Measurements from ENCODE around the gene SAMD1. TPM values are rescaled to one million over a fixed set of nuclear protein-coding genes. Genes with fewer than 3 reads are reported as not detected.
A peak's percentile ranks its signal among the peaks of the same experiment; 100 is the strongest.
"Not testable (repeated sequence)": the region's sequence is repeated elsewhere in the genome, so short reads cannot be mapped to it uniquely, and the experiment has no call there.

SAMD1 gene
- total RNA-seq, 2 donors from 2014 or later = 24.8 to 25.3 TPM

- H3K27me3 Mint-ChIP-seq = peaks cover 26% of the 10 kb centered on the region
- peaks cover 26% of the 10 kb centered on the region for H3K4me1 Mint-ChIP-seq
- peak overlapping the region; percentile 45 for H3K27ac Mint-ChIP-seq
- peaks cover 5% of the 10 kb centered on the region for H3K36me3 Mint-ChIP-seq (ENCODE audit: low read depth)
- no peaks in the 10 kb centered on the region for H3K9me3 ChIP-seq (ENCODE audit: control insufficient read depth, low read length, poor library complexity, severe bottlenecking)
- no peak for ATAC-seq
- DNase-seq = no peak
- peak overlapping the region; percentile 80 for H3K4me3 Mint-ChIP-seq
Observed at GRCh38 chr19:14056741-14057356, 33.7 kb downstream of the SAMD1 start.

- Mint-ChIP-seq H3K4me3 (no peak overlapping the region), H3K36me3 (ENCODE audit: low read depth) (peaks cover 9% of the 10 kb centered on the region), H3K27me3 (peaks cover 21% of the 10 kb centered on the region)
Observed at GRCh38 chr19:14056069-14056666, 34.4 kb downstream of the SAMD1 start.

GRCh38 chr19:14055396-14055795 lies 35.2 kb downstream of the SAMD1 start:
- no peaks in the 10 kb centered on the region for H3K9me3 ChIP-seq (ENCODE audit: control insufficient read depth, low read length, poor library complexity, severe bottlenecking)
- no peak for ATAC-seq

More at GRCh38 chr19:14056069-14056666, 34.4 kb downstream of the SAMD1 start:
- ATAC-seq = no peak
- peak overlapping the region; percentile 75 for H3K27ac Mint-ChIP-seq
- no peak for DNase-seq
- no peaks in the 10 kb centered on the region for H3K9me3 ChIP-seq (ENCODE audit: control insufficient read depth, low read length, poor library complexity, severe bottlenecking)
- H3K4me1 Mint-ChIP-seq = peaks cover 28% of the 10 kb centered on the region

GRCh38 chr19:14054721-14055120 lies 35.8 kb downstream of the SAMD1 start:
- no peak for ATAC-seq
- peak overlapping the region; percentile 80 for H3K27ac Mint-ChIP-seq
- no peak overlapping the region for H3K4me3 Mint-ChIP-seq

More at GRCh38 chr19:14055396-14055795, 35.2 kb downstream of the SAMD1 start:
- peaks cover 9% of the 10 kb centered on the region for H3K36me3 Mint-ChIP-seq (ENCODE audit: low read depth)
- H3K4me1 Mint-ChIP-seq = peaks cover 29% of the 10 kb centered on the region
- no peak overlapping the region for H3K4me3 Mint-ChIP-seq
- H3K27me3 Mint-ChIP-seq = peaks cover 19% of the 10 kb centered on the region
- peak overlapping the region; percentile 75 for H3K27ac Mint-ChIP-seq
- no peak for DNase-seq

GRCh38 chr19:14054099-14054498 lies 36.5 kb downstream of the SAMD1 start:
- DNase-seq (no peak), ATAC-seq (no peak)
- H3K4me1 Mint-ChIP-seq = peaks cover 30% of the 10 kb centered on the region
- no peak overlapping the region for H3K4me3 Mint-ChIP-seq
- peak overlapping the region; percentile 80 for H3K27ac Mint-ChIP-seq
- no peaks in the 10 kb centered on the region for H3K9me3 ChIP-seq (ENCODE audit: control insufficient read depth, low read length, poor library complexity, severe bottlenecking)
- H3K36me3 Mint-ChIP-seq (ENCODE audit: low read depth) = peaks cover 9% of the 10 kb centered on the region
- H3K27me3 Mint-ChIP-seq = peaks cover 13% of the 10 kb centered on the region

More at GRCh38 chr19:14054721-14055120, 35.8 kb downstream of the SAMD1 start:
- no peak for DNase-seq
- peaks cover 16% of the 10 kb centered on the region for H3K27me3 Mint-ChIP-seq
- peaks cover 9% of the 10 kb centered on the region for H3K36me3 Mint-ChIP-seq (ENCODE audit: low read depth)
- no peaks in the 10 kb centered on the region for H3K9me3 ChIP-seq (ENCODE audit: control insufficient read depth, low read length, poor library complexity, severe bottlenecking)
- peaks cover 30% of the 10 kb centered on the region for H3K4me1 Mint-ChIP-seq

- peak; percentile 13 for ATAC-seq
- peaks cover 24% of the 10 kb centered on the region for H3K4me1 Mint-ChIP-seq
- no peak overlapping the region for H3K4me3 Mint-ChIP-seq
- DNase-seq = no peak
- no peaks in the 10 kb centered on the region for H3K9me3 ChIP-seq (ENCODE audit: control insufficient read depth, low read length, poor library complexity, severe bottlenecking)
- peaks cover 8% of the 10 kb centered on the region for H3K27me3 Mint-ChIP-seq
- H3K27ac Mint-ChIP-seq = peak overlapping the region; percentile 80
- H3K36me3 Mint-ChIP-seq (ENCODE audit: low read depth) = peaks cover 9% of the 10 kb centered on the region
Observed at GRCh38 chr19:14053500-14053899, 37.1 kb downstream of the SAMD1 start.

GRCh38 chr19:14053032-14053431 lies 37.5 kb downstream of the SAMD1 start:
- DNase-seq (no peak), ATAC-seq (no peak)
- H3K4me3 Mint-ChIP-seq = no peak overlapping the region
- H3K27me3 Mint-ChIP-seq = peaks cover 3% of the 10 kb centered on the region
- no peak overlapping the region for H3K27ac Mint-ChIP-seq
- peaks cover 21% of the 10 kb centered on the region for H3K4me1 Mint-ChIP-seq
- H3K36me3 Mint-ChIP-seq (ENCODE audit: low read depth) = peaks cover 9% of the 10 kb centered on the region
- H3K9me3 ChIP-seq (ENCODE audit: control insufficient read depth, low read length, poor library complexity, severe bottlenecking) = no peaks in the 10 kb centered on the region

GRCh38 chr19:14052470-14052869 lies 38.1 kb downstream of the SAMD1 start:
- Mint-ChIP-seq H3K4me1 (peaks cover 17% of the 10 kb centered on the region), H3K4me3 (no peak overlapping the region), H3K36me3 (ENCODE audit: low read depth) (peaks cover 9% of the 10 kb centered on the region), H3K27me3 (no peaks in the 10 kb centered on the region), H3K27ac (no peak overlapping the region)
- no peak for DNase-seq
- H3K9me3 ChIP-seq (ENCODE audit: control insufficient read depth, low read length, poor library complexity, severe bottlenecking) = no peaks in the 10 kb centered on the region
- no peak for ATAC-seq

GRCh38 chr19:14051980-14052379 lies 38.6 kb downstream of the SAMD1 start:
- Mint-ChIP-seq H3K27ac (no peak overlapping the region), H3K36me3 (ENCODE audit: low read depth) (peaks cover 9% of the 10 kb centered on the region), H3K4me1 (peaks cover 17% of the 10 kb centered on the region), H3K4me3 (no peak overlapping the region), H3K27me3 (no peaks in the 10 kb centered on the region)
- no peaks in the 10 kb centered on the region for H3K9me3 ChIP-seq (ENCODE audit: control insufficient read depth, low read length, poor library complexity, severe bottlenecking)
- no peak for ATAC-seq
- DNase-seq = no peak

- H3K36me3 Mint-ChIP-seq (ENCODE audit: low read depth); ATAC-seq; H3K27me3 Mint-ChIP-seq; H3K27ac Mint-ChIP-seq; H3K9me3 ChIP-seq (ENCODE audit: control insufficient read depth, low read length, poor library complexity, severe bottlenecking); DNase-seq: not testable (repeated sequence)
- Mint-ChIP-seq H3K4me1 (peaks cover 21% of the 10 kb centered on the region), H3K4me3 (peak overlapping the region; percentile 69)
Observed at GRCh38 chr19:14050961-14051360, 39.6 kb downstream of the SAMD1 start.

- no peaks in the 10 kb centered on the region for H3K9me3 ChIP-seq (ENCODE audit: control insufficient read depth, low read length, poor library complexity, severe bottlenecking)
- DNase-seq (no peak), ATAC-seq (no peak)
- Mint-ChIP-seq H3K4me1 (peaks cover 21% of the 10 kb centered on the region), H3K27me3 (no peaks in the 10 kb centered on the region), H3K27ac (peak overlapping the region; percentile 53), H3K4me3 (no peak overlapping the region), H3K36me3 (ENCODE audit: low read depth) (peaks cover 9% of the 10 kb centered on the region)
Observed at GRCh38 chr19:14050512-14050911, 40.0 kb downstream of the SAMD1 start.

- peaks cover 11% of the 10 kb centered on the region for H3K4me1 Mint-ChIP-seq
- peaks cover 7% of the 10 kb centered on the region for H3K36me3 Mint-ChIP-seq (ENCODE audit: low read depth)
- H3K4me3 Mint-ChIP-seq = no peak overlapping the region
- peak overlapping the region; percentile 47 for H3K27ac Mint-ChIP-seq
- no peaks in the 10 kb centered on the region for H3K9me3 ChIP-seq (ENCODE audit: control insufficient read depth, low read length, poor library complexity, severe bottlenecking)
- no peaks in the 10 kb centered on the region for H3K27me3 Mint-ChIP-seq
- DNase-seq (peak; percentile 55 to 78 (median 56)), ATAC-seq (peak; percentile 83)
Observed at GRCh38 chr19:14048443-14049153, 42.0 kb downstream of the SAMD1 start.

- H3K27ac Mint-ChIP-seq, H3K4me3 Mint-ChIP-seq, DNase-seq: not testable (repeated sequence)
Observed at GRCh38 chr19:14047866-14048265, 42.7 kb downstream of the SAMD1 start.

More at GRCh38 chr19:14047866-14048265, 42.7 kb downstream of the SAMD1 start:
- not testable (repeated sequence) for ATAC-seq; H3K27me3 Mint-ChIP-seq; H3K9me3 ChIP-seq (ENCODE audit: control insufficient read depth, low read length, poor library complexity, severe bottlenecking); H3K36me3 Mint-ChIP-seq (ENCODE audit: low read depth)
- peaks cover 11% of the 10 kb centered on the region for H3K4me1 Mint-ChIP-seq
